ENCODE measurements around the gene ASTN2.
A peak's percentile ranks its signal among the peaks of the same experiment; 100 is the strongest.

ASTN2 gene

DNA sequence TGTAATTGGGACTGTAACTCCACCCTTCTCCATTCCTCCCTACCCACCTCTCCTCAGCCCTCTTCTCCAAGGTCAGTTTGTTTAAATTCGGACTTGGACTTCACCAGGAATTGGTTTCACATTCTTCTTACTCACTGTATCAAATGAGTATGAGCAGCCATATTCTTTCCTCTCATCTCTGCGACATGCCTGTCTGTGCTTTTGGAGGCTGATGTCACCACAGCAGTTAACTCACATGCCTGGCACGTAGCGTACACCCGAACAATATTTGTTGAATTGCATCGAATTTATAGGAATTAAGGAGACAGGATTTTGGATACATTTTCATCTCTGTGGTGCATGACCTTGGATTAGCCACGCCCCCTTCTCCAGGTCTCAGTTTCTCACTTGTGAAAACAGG lies 291.1 kb downstream of the ASTN2 start:
- no peak for DNase-seq (ENCODE audit: low spot score)
- in situ Hi-C loops (cut with MboI; ENCODE audit: low pct_unique_long_range_greater_than_20kb, low sequenced_read_pairs, unreplicated experiment), result no loop called here
- TF ChIP-seq, protein P1, sequence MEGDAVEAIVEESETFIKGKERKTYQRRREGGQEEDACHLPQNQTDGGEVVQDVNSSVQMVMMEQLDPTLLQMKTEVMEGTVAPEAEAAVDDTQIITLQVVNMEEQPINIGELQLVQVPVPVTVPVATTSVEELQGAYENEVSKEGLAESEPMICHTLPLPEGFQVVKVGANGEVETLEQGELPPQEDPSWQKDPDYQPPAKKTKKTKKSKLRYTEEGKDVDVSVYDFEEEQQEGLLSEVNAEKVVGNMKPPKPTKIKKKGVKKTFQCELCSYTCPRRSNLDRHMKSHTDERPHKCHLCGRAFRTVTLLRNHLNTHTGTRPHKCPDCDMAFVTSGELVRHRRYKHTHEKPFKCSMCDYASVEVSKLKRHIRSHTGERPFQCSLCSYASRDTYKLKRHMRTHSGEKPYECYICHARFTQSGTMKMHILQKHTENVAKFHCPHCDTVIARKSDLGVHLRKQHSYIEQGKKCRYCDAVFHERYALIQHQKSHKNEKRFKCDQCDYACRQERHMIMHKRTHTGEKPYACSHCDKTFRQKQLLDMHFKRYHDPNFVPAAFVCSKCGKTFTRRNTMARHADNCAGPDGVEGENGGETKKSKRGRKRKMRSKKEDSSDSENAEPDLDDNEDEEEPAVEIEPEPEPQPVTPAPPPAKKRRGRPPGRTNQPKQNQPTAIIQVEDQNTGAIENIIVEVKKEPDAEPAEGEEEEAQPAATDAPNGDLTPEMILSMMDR (IDR thresholded peaks at IDR 0.05; ENCODE audit: extremely low read depth, insufficient read depth, missing control alignments), result no peak

DNA sequence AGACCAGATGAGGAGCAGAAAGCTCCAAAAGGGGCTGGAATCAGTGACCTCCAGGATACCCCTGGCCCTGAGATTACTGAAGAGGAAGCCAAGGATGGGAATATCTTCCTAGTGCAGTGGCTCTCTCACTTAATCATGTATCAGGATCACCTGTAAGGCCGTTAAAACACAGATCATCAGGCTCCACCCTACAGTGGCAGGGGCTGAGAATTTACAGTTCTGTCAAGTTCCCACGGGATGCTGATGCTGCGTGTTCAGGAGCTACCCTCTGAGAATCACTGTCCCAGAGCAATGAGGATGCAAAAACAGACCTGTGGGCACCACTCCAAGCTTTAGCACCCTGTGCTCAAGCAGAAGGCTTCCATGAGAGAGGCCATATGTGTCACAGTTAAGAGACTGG lies 291.9 kb downstream of the ASTN2 start:
- in situ Hi-C loops (cut with MboI; ENCODE audit: low pct_unique_long_range_greater_than_20kb, low sequenced_read_pairs, unreplicated experiment), result no loop called here
- no peak for DNase-seq (ENCODE audit: low spot score)
- TF ChIP-seq, protein P1 (IDR thresholded peaks at IDR 0.05; ENCODE audit: extremely low read depth, insufficient read depth, missing control alignments), result no peak

DNA sequence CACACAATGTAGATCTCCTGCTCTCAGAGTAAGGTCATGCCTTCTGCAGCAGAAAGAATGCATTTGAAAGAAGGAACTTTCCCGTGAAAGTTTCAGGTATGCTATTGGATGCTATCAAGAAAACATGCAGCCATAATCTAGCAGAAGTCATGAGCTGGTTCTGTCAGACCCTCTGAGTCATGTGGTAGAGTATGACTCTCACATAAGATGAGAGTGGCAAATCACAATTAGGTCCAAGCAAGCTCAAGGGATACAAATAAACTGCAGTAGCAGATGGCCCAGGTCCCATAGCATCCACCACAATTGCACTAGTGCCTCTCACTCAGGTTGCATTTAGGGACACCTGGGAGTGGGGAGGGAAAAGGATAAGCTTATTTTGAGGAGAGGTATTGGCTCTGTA lies 292.8 kb downstream of the ASTN2 start:
- TF ChIP-seq, protein P1 (IDR thresholded peaks at IDR 0.05; ENCODE audit: extremely low read depth, insufficient read depth, missing control alignments), result no peak
- in situ Hi-C loops (cut with MboI; ENCODE audit: low pct_unique_long_range_greater_than_20kb, low sequenced_read_pairs, unreplicated experiment), result no loop called here
- DNase-seq (ENCODE audit: low spot score), result no peak

DNA sequence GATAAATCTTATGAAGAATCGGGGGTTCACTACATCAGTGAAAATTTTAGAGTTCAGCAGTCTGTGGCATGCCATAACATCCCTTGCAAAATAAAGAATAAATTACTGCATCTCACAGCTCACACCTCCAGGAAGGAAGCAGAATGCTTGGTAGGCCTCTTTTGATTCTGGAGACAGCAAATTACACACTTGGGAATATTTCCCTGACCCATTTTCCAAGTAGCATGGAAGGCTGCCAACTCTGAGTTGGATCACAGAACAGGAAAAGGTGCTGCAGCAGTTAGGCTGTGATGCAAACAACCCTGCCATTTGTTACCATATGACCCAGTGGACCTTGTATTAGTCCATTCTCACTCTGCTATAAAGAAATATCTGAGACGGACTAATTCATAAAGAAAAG lies 293.5 kb downstream of the ASTN2 start:
- in situ Hi-C loops (cut with MboI; ENCODE audit: low pct_unique_long_range_greater_than_20kb, low sequenced_read_pairs, unreplicated experiment), result no loop called here
- DNase-seq (ENCODE audit: low spot score), result no peak
- TF ChIP-seq, protein P1 (IDR thresholded peaks at IDR 0.05; ENCODE audit: extremely low read depth, insufficient read depth, missing control alignments), result no peak

GRCh38 chr9:117120061-117120460 lies 294.8 kb downstream of the ASTN2 start:
- no peak for DNase-seq (ENCODE audit: low spot score)
- in situ Hi-C loops (cut with MboI; ENCODE audit: low pct_unique_long_range_greater_than_20kb, low sequenced_read_pairs, unreplicated experiment), result no loop called here
- TF ChIP-seq, protein P1 (IDR thresholded peaks at IDR 0.05; ENCODE audit: extremely low read depth, insufficient read depth, missing control alignments), result no peak

DNA sequence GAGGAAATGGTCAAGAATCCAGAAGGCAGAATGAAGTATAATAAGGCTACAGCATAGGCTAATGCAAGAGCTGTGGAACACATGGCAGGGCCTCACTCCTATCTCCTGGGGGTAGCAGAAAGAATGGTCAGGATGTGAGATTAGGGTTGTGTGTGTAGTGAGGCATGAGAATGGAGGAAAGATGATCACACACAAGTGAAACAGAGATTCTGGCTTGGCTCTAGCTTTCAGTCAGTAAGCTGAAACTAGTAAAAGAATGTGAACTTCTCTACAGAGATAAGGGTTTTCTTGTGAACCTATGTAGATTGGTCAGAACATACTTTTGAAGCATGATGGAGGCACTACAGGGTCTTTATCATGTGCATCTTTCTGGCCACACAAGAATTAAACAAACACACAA lies 298.8 kb downstream of the ASTN2 start:
- in situ Hi-C loops (cut with MboI; ENCODE audit: low pct_unique_long_range_greater_than_20kb, low sequenced_read_pairs, unreplicated experiment), result no loop called here
- peak; percentile 16 for DNase-seq (ENCODE audit: low spot score)
- TF ChIP-seq, protein P1 (IDR thresholded peaks at IDR 0.05; ENCODE audit: extremely low read depth, insufficient read depth, missing control alignments), result no peak

GRCh38 chr9:117114768-117115167 lies 300.1 kb downstream of the ASTN2 start:
- TF ChIP-seq, protein P1 (IDR thresholded peaks at IDR 0.05; ENCODE audit: extremely low read depth, insufficient read depth, missing control alignments), result no peak
- in situ Hi-C loops (cut with MboI; ENCODE audit: low pct_unique_long_range_greater_than_20kb, low sequenced_read_pairs, unreplicated experiment), result no loop called here
- DNase-seq (ENCODE audit: low spot score), result no peak

All from GM13977 (cell line).